Activated CD8-positive, alpha-beta T cell treated with anti-CD3 and anti-CD28 coated beads for 36 hours (primary cell): ENCODE measurements around the gene ASCC3. TPM values are rescaled to one million over a fixed set of nuclear protein-coding genes. Genes with fewer than 3 reads are reported as not detected.

Source experiments
- ATAC-seq: fragments of 200-7000 bp; cut with Tn5 transposase; one replicate; pipeline ENCODE4 v1.10.0; 2021; ENCODE audit warnings: mild to moderate bottlenecking, moderate library complexity
- CTCF ChIA-PET: fragments of 350-600 bp; sonication (Branson Sonifier 250); formaldehyde crosslinking; loops from one replicate; lab custom pipeline; 2021; ENCODE audit warnings: antibody characterized with exemption; lab: Charles Lee
- POLR2A ChIA-PET: fragments of 350-600 bp; sonication (Branson Sonifier 250); formaldehyde crosslinking; loops from one replicate; lab custom pipeline; 2021; ENCODE audit warnings: antibody characterized with exemption; lab: Charles Lee
- DNase-seq: peaks from one replicate; pipeline ENCODE4 v3.0.0-alpha.2; 2020
- H3K27ac Mint-ChIP-seq: one replicate; pipeline ENCODE4 v1.8.0; 2021; ENCODE audit warnings: mild to moderate bottlenecking, mixed read lengths
- H3K27me3 Mint-ChIP-seq: one replicate; pipeline ENCODE4 v1.8.0; 2021; ENCODE audit warnings: mixed read lengths
- H3K36me3 Mint-ChIP-seq: one replicate; pipeline ENCODE4 v1.8.0; 2021; ENCODE audit warnings: low read depth, mixed read lengths
- H3K4me1 Mint-ChIP-seq: one replicate; pipeline ENCODE4 v1.8.0; 2021; ENCODE audit warnings: low read depth, mixed read lengths
- H3K4me3 Mint-ChIP-seq: one replicate; pipeline ENCODE4 v1.8.0; 2021; ENCODE audit warnings: mild to moderate bottlenecking, moderate library complexity, mixed read lengths
- H3K9me3 Mint-ChIP-seq: one replicate; pipeline ENCODE4 v1.8.0; 2021; ENCODE audit warnings: mixed read lengths
- intact Hi-C: fragments of 100-400 bp; cut with micrococcal nuclease; formaldehyde crosslinking; loops from one replicate; pipeline ENCODE4 v1.10.0; 2022
- total RNA-seq, 2 experiments: library from RNA; stranded (reverse); gene quantifications; one replicate each; pipeline ENCODE4 v1.2.3, GENCODE V29; 2021
- TF ChIP-seq, protein P1 (sequence below): fragments of 200-600 bp; IDR thresholded peaks from one replicate; pipeline ENCODE4 v1.8.0; 2022; ENCODE audit warnings: antibody characterized with exemption, mild to moderate bottlenecking

Gene ASCC3
- total RNA-seq, 2 experiments from 2014 or later = 50.2 to 50.5 TPM

DNA sequence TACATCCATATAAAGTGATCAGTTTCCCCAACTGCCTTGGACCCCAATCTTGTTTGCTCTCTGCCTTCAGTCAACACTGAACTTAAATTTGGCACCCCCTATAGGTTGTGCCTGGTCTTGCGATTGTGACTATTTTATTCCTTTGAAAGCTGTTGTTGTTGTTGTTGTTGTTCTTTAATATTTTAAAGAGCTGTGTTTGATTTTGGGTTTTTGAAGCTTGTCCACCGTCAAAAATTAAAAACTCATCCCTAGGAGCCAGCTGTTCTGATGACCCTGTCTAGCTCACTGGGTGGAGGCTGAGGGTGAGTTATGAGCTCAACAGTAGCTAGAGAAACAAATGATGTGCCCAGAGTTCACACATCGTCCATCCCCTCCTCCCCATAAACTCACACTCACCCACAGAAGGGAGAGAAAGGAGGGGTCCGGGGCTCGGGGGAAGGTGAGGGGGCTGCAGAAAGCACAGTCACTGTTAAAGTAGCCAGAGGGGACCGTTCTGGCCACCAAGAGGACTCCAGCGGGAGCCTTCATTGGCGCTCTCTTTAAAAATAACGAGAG lies 420.4 kb downstream of the ASCC3 start:
- no peak overlapping the region for H3K27ac Mint-ChIP-seq
- peaks cover 9% of the 10 kb centered on the region for H3K4me1 Mint-ChIP-seq
- DNase-seq (no peak), ATAC-seq (no peak)
- H3K36me3 Mint-ChIP-seq = peaks cover 12% of the 10 kb centered on the region
- POLR2A ChIA-PET = interaction anchor here (1.3 kb wide), 1 partner anchor 10 kb away, joined by 3 read pairs; no protein-coding TSS in a partner anchor
- intact Hi-C loops = loop anchor here (10.0 kb wide), 1 partner anchor 944 kb away; no protein-coding TSS in a partner anchor
- TF ChIP-seq, protein P1, sequence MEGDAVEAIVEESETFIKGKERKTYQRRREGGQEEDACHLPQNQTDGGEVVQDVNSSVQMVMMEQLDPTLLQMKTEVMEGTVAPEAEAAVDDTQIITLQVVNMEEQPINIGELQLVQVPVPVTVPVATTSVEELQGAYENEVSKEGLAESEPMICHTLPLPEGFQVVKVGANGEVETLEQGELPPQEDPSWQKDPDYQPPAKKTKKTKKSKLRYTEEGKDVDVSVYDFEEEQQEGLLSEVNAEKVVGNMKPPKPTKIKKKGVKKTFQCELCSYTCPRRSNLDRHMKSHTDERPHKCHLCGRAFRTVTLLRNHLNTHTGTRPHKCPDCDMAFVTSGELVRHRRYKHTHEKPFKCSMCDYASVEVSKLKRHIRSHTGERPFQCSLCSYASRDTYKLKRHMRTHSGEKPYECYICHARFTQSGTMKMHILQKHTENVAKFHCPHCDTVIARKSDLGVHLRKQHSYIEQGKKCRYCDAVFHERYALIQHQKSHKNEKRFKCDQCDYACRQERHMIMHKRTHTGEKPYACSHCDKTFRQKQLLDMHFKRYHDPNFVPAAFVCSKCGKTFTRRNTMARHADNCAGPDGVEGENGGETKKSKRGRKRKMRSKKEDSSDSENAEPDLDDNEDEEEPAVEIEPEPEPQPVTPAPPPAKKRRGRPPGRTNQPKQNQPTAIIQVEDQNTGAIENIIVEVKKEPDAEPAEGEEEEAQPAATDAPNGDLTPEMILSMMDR = no peak
- H3K4me3 Mint-ChIP-seq = no peak overlapping the region
- CTCF ChIA-PET = interaction anchor here (1.1 to 2.7 kb wide), 4 partner anchors 10 to 592 kb away, joined by 3 to 15 read pairs (median 4); no protein-coding TSS in a partner anchor
- H3K9me3 Mint-ChIP-seq = peaks cover 8% of the 10 kb centered on the region
- peaks cover 83% of the 10 kb centered on the region for H3K27me3 Mint-ChIP-seq

DNA sequence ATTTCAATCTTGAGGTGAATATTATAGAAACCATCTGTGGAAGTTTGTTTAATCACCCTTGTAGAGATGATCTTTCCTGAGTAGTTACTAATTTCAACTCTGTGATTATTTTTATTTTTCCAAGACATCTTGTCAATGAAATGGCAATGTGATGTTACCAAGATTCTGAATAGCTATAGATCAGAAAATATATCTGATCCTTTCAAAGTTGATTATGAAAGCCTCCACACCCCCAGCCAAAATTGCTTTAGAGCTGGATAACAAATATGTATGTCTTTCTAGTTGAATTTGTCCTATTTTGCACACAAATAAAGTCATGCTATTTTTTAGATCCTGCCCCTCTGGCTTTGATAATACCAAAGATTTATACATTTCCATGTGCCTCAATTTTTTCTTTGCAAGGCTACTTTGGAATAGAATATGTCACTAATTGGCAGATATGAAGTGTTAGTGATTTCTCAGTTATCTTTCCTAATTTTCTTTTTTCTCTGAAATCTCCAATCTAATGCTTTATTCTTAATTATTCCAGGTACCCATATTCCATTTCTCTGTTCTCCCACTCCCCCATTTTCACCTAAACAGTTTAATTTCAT lies 421.4 kb downstream of the ASCC3 start:
- no peak for ATAC-seq
- DNase-seq = no peak
- Mint-ChIP-seq H3K27ac (no peak overlapping the region), H3K9me3 (peaks cover 12% of the 10 kb centered on the region), H3K4me3 (no peak overlapping the region), H3K36me3 (peaks cover 17% of the 10 kb centered on the region), H3K4me1 (peaks cover 6% of the 10 kb centered on the region), H3K27me3 (peaks cover 85% of the 10 kb centered on the region)
- intact Hi-C loops = loop anchor here (10.0 kb wide), 1 partner anchor 945 kb away; no protein-coding TSS in a partner anchor
- CTCF ChIA-PET = interaction anchor here (1.5 to 2.7 kb wide), 2 partner anchors 9 to 14 kb away, joined by 5 to 15 read pairs; no protein-coding TSS in a partner anchor
- POLR2A ChIA-PET = interaction anchor here (1.3 kb wide), 1 partner anchor 11 kb away, joined by 3 read pairs; no protein-coding TSS in a partner anchor
- TF ChIP-seq, protein P1 = no peak

DNA sequence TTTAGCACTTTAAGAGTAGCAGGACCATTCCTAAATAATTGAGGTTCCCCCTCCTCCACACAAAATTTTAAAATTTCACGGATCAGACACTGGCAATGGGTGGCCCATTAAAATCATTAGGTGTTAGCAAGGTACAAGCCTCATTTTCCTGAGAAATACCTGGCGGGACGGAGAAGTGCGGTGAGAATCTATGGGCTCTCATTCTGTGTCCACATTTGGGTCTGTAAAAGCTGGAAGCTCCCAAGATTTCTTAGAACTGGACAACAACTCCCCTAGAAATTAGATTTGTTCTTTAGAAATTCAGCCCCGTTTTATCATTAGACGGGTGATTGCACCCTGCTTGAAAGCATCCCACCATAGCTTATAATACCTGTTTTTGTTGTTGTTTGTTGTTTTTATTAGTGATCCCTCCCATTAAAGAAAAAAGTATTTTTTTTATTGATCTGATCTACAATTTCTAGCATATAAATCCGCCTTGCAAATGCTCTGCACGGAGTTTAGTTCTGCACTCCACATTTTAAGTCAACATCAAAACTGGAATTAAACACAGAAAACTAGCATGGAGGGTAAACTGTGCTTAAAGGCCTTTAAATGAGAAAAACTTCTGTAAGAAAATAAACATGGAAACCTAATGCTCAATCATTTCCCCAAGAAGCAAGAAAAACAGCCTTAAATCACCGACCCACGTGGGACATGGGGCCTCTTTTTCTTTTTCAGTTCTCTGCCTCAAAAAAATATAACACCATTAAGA lies 422.1 kb downstream of the ASCC3 start:
- no peak overlapping the region for H3K27ac Mint-ChIP-seq
- H3K4me3 Mint-ChIP-seq = no peak overlapping the region
- H3K4me1 Mint-ChIP-seq = peaks cover 6% of the 10 kb centered on the region
- peaks cover 87% of the 10 kb centered on the region for H3K27me3 Mint-ChIP-seq
- intact Hi-C loops = no loop called here
- DNase-seq (no peak), ATAC-seq (no peak)
- POLR2A ChIA-PET = no interaction called here
- H3K36me3 Mint-ChIP-seq = peaks cover 17% of the 10 kb centered on the region
- peaks cover 14% of the 10 kb centered on the region for H3K9me3 Mint-ChIP-seq
- TF ChIP-seq, protein P1 = no peak
- CTCF ChIA-PET = no interaction called here
